Stimulated activated CD8-positive, alpha-beta memory T cell treated with anti-CD3 and anti-CD28 coated beads, Interleukin-7, amount 100 ng/mL, for 1 hour (primary cell): Measurements from ENCODE around the gene PPFIA1.

Experiments
- DNase-seq, 2 donors: peaks; one replicate each; pipeline ENCODE4 v3.0.0-alpha.2; 2020; ENCODE audit warnings: low read depth in 2 of 2

Gene PPFIA1

DNA sequence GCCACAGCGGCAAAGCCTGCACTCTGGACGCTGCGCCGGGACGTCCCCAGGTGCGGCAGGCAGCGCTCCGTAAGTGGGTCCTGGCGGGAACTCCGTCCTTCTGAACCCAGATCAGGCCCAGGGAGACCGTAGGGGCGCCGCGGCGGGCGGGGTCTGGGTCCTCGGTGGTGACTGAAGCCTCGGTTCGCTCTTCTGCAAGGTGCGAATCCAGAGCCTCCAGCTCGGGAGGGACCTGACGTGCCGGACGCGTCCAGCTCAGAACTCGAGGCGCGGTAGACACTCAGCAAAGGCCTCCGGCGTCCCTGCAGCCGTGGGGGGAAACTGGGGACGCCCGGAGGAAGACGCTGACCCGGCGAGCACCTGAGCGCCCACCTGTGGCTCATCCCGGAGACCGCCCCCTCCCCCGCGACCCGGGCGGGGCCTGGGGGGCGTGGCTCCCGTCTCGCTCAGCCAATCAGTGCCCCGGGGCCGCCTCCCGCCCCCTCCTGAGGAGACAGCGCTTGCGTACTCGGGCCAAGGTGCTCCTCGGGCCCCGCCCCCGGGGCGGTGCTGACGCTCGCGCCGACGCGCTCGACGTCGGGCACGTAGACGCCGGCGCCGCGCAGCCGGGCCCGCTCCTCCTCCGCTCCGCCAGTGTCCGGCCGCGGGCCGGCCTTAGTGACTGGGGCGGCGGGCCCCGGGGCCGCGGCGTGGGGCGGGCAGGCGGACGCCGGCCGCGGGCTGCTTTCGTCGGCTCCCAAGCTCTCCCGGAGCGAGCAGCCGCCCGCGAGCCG lies at the start of gene PPFIA1:
Gene PPFIA1, plus strand, starts transcription at position 587 of the 773 bp plus-strand sequence. CDS start 1,483 bp downstream, outside the sequence.
- peak; percentile 88 to 92 for DNase-seq

DNA sequence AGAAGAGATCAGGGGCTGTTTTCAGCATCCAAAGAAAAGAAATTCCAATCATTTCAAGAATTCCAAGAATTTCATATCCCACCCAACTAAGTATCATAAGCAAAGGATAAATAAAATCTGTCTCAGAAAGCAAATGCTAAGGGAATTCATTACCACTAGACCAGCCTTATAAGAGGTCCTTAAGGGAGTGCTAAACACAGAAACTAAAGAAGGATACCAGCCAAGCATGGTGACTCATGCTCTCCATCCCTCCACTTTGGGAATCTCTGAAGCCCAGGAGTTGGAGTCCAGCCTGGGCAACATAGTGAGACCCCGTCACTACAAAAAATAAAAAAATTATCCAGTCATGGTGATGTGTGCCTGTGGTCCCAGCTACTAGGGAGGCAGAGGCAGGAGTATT lies 49.6 kb upstream of the PPFIA1 start:
- no peak for DNase-seq

GRCh38 chr11:70225681-70226177 lies 44.8 kb upstream of the PPFIA1 start:
- no peak for DNase-seq

GRCh38 chr11:70226183-70226582 lies 44.3 kb upstream of the PPFIA1 start:
- no peak for DNase-seq

DNA sequence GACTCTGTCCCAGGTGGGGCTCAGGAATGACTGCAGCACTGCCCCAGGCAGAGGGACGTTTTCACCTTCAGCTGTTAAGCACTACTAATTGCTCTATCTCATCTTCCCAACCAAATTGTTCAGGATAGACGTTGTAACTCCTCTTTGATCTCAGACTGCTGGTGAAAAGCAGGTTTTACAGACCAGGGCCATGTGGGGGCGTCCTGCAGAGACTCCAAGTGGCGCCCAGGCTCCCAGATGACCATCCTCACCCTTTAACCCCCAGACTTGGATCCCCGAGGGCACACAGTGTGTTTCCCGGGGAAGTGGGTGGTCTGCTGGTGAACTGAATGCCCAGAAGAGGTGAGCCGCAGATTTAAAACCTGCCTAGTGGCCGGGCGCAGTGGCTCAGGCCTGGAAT lies 43.5 kb upstream of the PPFIA1 start:
- DNase-seq = no peak

DNA sequence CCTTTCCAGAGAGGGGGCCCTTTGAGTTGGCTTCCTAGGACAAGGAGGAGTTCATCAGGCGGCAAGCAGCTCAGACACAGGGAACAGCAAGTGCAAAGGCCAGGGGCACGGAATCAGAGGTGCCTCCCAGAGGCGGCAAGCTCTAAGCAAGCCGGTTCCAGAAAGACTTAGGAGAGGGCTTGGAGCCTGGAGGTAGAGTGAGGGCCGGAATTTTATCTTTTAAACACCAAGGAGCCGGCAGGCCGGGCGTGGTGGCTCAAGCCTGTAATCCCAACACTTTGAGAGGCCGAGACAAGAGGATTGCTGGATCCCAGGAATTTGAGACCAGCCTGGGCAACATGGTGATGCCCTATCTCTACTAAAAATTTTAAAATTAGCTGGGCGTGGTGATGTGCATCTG lies 40.8 kb upstream of the PPFIA1 start:
- DNase-seq = no peak

- DNase-seq = no peak
Observed at GRCh38 chr11:70230151-70230839, 40.2 kb upstream of the PPFIA1 start.

GRCh38 chr11:70230840-70231710 lies 39.4 kb upstream of the PPFIA1 start:
- no peak for DNase-seq

DNA sequence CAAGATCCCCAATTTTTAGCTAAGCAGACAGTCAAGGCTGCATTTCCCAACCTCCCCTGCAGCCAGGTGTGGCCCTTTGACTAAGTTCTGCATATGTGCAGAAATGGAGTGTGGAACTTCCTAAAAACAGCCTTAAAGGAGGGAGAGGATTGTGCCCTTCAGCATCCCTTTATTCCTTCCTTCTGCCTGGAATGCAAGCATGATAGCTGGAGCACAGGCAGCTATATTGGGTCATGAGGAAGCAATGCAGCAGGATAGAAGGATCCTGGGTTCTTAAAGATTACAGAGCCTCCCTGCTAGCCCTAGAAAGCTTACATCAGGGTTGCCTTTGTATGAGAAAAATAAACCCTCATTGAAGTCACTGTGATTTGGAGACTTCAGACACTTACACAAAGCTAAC lies 37.5 kb upstream of the PPFIA1 start:
- DNase-seq = no peak

- DNase-seq = no peak
Observed at GRCh38 chr11:70233511-70233934, 37.0 kb upstream of the PPFIA1 start.

GRCh38 chr11:70233962-70234361 lies 36.5 kb upstream of the PPFIA1 start:
- DNase-seq = no peak

DNA sequence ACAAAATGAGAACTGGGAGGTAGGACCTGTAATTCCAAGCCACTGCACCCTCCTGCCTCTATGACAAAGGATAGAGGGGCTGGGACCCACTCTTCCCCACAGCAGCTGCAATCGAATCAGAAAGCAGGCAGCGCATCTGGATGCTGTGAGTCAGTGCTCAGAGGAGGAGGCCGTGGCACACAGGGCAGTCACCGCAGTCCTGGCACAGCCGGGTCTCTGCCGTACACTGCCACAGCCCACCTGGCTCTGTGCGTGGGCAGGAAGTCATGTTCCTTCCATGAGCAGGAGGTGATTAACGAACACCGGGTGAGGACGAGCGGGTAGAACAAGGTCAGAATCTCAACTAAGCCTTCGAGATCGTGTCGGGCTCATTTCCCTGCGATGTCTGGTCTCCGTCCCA lies 30.2 kb upstream of the PPFIA1 start:
- no peak for DNase-seq

DNA sequence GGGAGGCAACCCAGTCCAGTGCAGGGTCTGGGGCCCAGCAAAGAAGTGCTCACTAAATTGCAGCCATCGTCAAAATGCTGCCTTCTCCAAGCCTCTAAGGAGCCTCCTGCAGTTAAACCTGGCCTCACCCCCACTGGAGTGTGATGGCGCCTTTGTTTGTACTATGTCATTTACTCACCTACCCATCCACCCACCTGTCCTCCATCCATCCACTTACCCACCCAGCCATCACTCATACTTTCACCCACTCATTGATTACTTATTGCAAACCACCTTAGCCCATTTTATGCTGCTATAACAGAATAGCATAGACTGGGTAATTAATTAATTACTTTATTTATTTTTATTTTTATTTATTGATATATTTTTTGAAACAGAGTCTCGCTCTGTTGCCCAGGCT lies 28.8 kb upstream of the PPFIA1 start:
- DNase-seq = no peak

DNA sequence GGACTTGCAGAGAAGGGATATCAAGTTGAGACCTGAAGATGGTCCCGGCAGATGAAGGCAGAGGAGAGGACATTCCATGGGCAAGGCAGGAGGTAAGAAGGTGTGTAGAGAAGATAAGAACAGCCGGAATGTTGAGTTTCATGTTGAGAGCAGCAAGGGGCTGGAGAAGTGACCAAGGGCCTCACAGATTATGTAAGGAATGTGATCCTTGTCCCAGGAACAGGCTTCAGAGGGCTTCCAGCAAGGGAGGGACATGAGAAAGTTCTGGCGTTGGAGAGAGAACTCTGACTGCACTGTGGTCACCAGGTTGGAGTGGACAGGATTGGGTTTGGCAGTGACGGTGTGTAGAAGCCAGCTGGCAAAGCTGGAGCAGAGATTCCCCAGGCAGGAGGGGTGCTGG lies 27.6 kb upstream of the PPFIA1 start:
- DNase-seq = no peak

GRCh38 chr11:70243912-70244652 lies 26.4 kb upstream of the PPFIA1 start:
- no peak for DNase-seq

- no peak for DNase-seq
Observed at GRCh38 chr11:70244698-70245097, 25.8 kb upstream of the PPFIA1 start.

GRCh38 chr11:70246196-70246595 lies 24.3 kb upstream of the PPFIA1 start:
- DNase-seq = no peak

- no peak for DNase-seq
Observed at GRCh38 chr11:70247042-70247709, 23.3 kb upstream of the PPFIA1 start.

DNA sequence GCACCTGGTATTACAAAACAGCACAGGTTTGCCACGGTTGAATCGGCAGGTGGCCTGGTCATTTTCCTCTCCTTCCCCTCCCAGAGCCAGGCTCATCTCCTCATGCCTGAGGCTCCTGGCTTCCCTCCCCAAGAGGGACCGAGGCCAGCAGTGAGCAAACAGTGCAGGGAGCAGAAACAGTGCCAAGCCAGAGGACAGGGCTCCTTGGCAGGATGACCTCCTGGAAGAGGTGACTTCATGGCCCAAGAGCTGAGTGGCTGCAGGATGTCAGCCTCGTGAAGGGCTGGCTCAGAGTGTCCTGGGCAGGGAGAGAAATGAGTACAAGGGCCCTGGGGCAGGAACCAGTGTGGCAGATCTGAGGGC lies 22.8 kb upstream of the PPFIA1 start:
- no peak for DNase-seq

GRCh38 chr11:70250876-70251658 lies 19.4 kb upstream of the PPFIA1 start:
- DNase-seq = no peak
